Measurements from ENCODE around the gene EEA1. TPM values are rescaled to one million over a fixed set of nuclear protein-coding genes. Genes with fewer than 3 reads are reported as not detected.

The EEA1 gene
- total RNA-seq, 1 donor from 2014 or later = 16.6 TPM

GRCh38 chr12:92721130-92721529 is 208.0 kb downstream of the EEA1 start:
- intact Hi-C loops (cut with micrococcal nuclease) = no loop called here

Other genes starting within 250 kb of the EEA1 start
- gene PLEKHG7, start 226.3 kb downstream of the EEA1 start, total RNA-seq = not detected in 2 replicates

Measured in T-helper 2 cell treated with Interferon-gamma antibody and Interleukin-4, amounts not matched to agents 100 ng/mL and 5 ng/mL, for 36 hours (primary cell).